Activated CD4-positive, CD25-positive, alpha-beta regulatory T cell treated with anti-CD3 and anti-CD28 coated beads, Interleukin-2, amount 50 U/mL, for 72 hours (primary cell): ENCODE measurements around the gene FXYD2.

Experiments used
- DNase-seq: peaks from one replicate; pipeline ENCODE4 v3.0.0; 2021

Gene FXYD2

GRCh38 chr11:117795638-117796455, 28.7 kb downstream of the FXYD2 start:
- no peak for DNase-seq

- no peak for DNase-seq
Observed at GRCh38 chr11:117794772-117795629, 29.5 kb downstream of the FXYD2 start.

GRCh38 chr11:117794135-117794534, 30.4 kb downstream of the FXYD2 start:
- no peak for DNase-seq

- no peak for DNase-seq
Observed at GRCh38 chr11:117793583-117793982, 31.0 kb downstream of the FXYD2 start.

- DNase-seq: no peak
Observed at GRCh38 chr11:117792992-117793391, 31.6 kb downstream of the FXYD2 start.

GRCh38 chr11:117792241-117792640, 32.3 kb downstream of the FXYD2 start:
- no peak for DNase-seq

- DNase-seq: no peak
Observed at GRCh38 chr11:117790279-117790678, 34.3 kb downstream of the FXYD2 start.

GRCh38 chr11:117789241-117789640, 35.3 kb downstream of the FXYD2 start:
- DNase-seq: no peak

GRCh38 chr11:117786135-117786870, 38.2 kb downstream of the FXYD2 start:
- no peak for DNase-seq

- no peak for DNase-seq
Observed at GRCh38 chr11:117782101-117782500, 42.4 kb downstream of the FXYD2 start.

GRCh38 chr11:117781627-117782026, 42.9 kb downstream of the FXYD2 start:
- no peak for DNase-seq

- DNase-seq: no peak
Observed at GRCh38 chr11:117780456-117780855, 44.1 kb downstream of the FXYD2 start.

- DNase-seq: no peak
Observed at GRCh38 chr11:117774553-117774952, 50.0 kb downstream of the FXYD2 start.

- no peak for DNase-seq
Observed at GRCh38 chr11:117772360-117772759, 52.2 kb downstream of the FXYD2 start.

- no peak for DNase-seq
Observed at GRCh38 chr11:117771841-117772240, 52.7 kb downstream of the FXYD2 start.

- no peak for DNase-seq
Observed at GRCh38 chr11:117771197-117771596, 53.3 kb downstream of the FXYD2 start.

GRCh38 chr11:117770061-117770460, 54.5 kb downstream of the FXYD2 start:
- DNase-seq: no peak
